ENCODE results near the gene CDH22. TPM values are rescaled to one million over a fixed set of nuclear protein-coding genes. Genes with fewer than 3 reads are reported as not detected.
A peak's percentile ranks its signal among the peaks of the same experiment; 100 is the strongest.

Gene CDH22
- total RNA-seq, 1 experiment from 2014 or later = not detected

GRCh38 chr20:46264391-46265266, 43.7 kb downstream of the CDH22 start:
- no peak overlapping the region for H3K4me3 ChIP-seq (ENCODE audit: low read depth in 2 of 2, low read length in 2 of 2)
- BruUV-seq (replicated peaks) = no TSS peak
- no peaks in the 10 kb centered on the region for H3K36me3 ChIP-seq (ENCODE audit: control insufficient read depth, insufficient read depth, low read length)
- ATAC-seq = no peak
- ChIA-PET CTCF (no interaction called here), POLR2A (no interaction called here)
- peaks cover 2% of the 10 kb centered on the region for H3K27me3 ChIP-seq (ENCODE audit: control insufficient read depth, insufficient read depth, low read length)
- no peaks in the 10 kb centered on the region for H3K4me1 ChIP-seq (ENCODE audit: control insufficient read depth, insufficient read depth, low read length)
- no peaks in the 10 kb centered on the region for H3K9me3 ChIP-seq (ENCODE audit: control insufficient read depth, insufficient read depth, low read depth, low read length)
- H3K27ac ChIP-seq (ENCODE audit: low read length) = no peak overlapping the region
- DNase-seq (ENCODE audit: low read depth, low spot score) = no peak
- TF ChIP-seq SIN3A (IDR thresholded peaks at IDR 0.05; ENCODE audit: borderline replicate concordance, insufficient read depth, low read depth, low read length) = no peak
- no peak for TF ChIP-seq TCF7L2 (IDR thresholded peaks at IDR 0.05; ENCODE audit: low read depth, low read length)
- TF ChIP-seq REST (IDR thresholded peaks at IDR 0.05; ENCODE audit: insufficient read depth in 1 of 2, low read depth in 2 of 2, low read length in 1 of 2) = no peak
- no peak for TF ChIP-seq CTCF (IDR thresholded peaks at IDR 0.05)
- TF ChIP-seq POLR2AphosphoS5 (IDR thresholded peaks at IDR 0.05; ENCODE audit: low read depth, low read length) = no peak
- intact Hi-C loops (cut with micrococcal nuclease; ENCODE audit: unreplicated experiment) = no loop called here
- in situ Hi-C loops (cut with HindIII; ENCODE audit: low pct_unique_long_range_greater_than_20kb, low sequenced_read_pairs) = no loop called here

GRCh38 chr20:46261456-46262253, 46.6 kb downstream of the CDH22 start:
- H3K4me3 ChIP-seq (ENCODE audit: low read depth in 2 of 2, low read length in 2 of 2) = no peak overlapping the region
- in situ Hi-C loops (cut with HindIII; ENCODE audit: low pct_unique_long_range_greater_than_20kb, low sequenced_read_pairs) (no loop called here), intact Hi-C loops (cut with micrococcal nuclease; ENCODE audit: unreplicated experiment) (no loop called here)
- H3K27ac ChIP-seq (ENCODE audit: low read length) = no peak overlapping the region
- H3K27me3 ChIP-seq (ENCODE audit: control insufficient read depth, insufficient read depth, low read length) = peaks cover 2% of the 10 kb centered on the region
- TF ChIP-seq CTCF (IDR thresholded peaks at IDR 0.05) (no peak), REST (IDR thresholded peaks at IDR 0.05; ENCODE audit: insufficient read depth in 1 of 2, low read depth in 2 of 2, low read length in 1 of 2) (peak; percentile 73 to 83), POLR2AphosphoS5 (IDR thresholded peaks at IDR 0.05; ENCODE audit: low read depth, low read length) (no peak), SIN3A (IDR thresholded peaks at IDR 0.05; ENCODE audit: borderline replicate concordance, insufficient read depth, low read depth, low read length) (no peak)
- no peaks in the 10 kb centered on the region for H3K4me1 ChIP-seq (ENCODE audit: control insufficient read depth, insufficient read depth, low read length)
- DNase-seq (ENCODE audit: low read depth, low spot score) = no peak
- no peaks in the 10 kb centered on the region for H3K9me3 ChIP-seq (ENCODE audit: control insufficient read depth, insufficient read depth, low read depth, low read length)
- ChIA-PET POLR2A (no interaction called here), CTCF (no interaction called here)
- no peaks in the 10 kb centered on the region for H3K36me3 ChIP-seq (ENCODE audit: control insufficient read depth, insufficient read depth, low read length)
- no peak for ATAC-seq
- BruUV-seq (replicated peaks) = no TSS peak
